ENCODE results near the gene B4GALNT3. TPM values are rescaled to one million over a fixed set of nuclear protein-coding genes. Genes with fewer than 3 reads are reported as not detected.

B4GALNT3 gene
- total RNA-seq, 1 experiment from 2014 or later = 2.3 TPM

- Histone ChIP-seq H3K27me3 (ENCODE audit: control insufficient read depth, insufficient read depth, low read length) (no peaks in the 10 kb centered on the region), H3K4me1 (ENCODE audit: control insufficient read depth, insufficient read depth, low read length) (peaks cover 2% of the 10 kb centered on the region; the same call in 1 of the 2 replicates), H3K36me3 (ENCODE audit: control insufficient read depth, insufficient read depth, low read length) (no peaks in the 10 kb centered on the region), H3K9me3 (ENCODE audit: control insufficient read depth, insufficient read depth, low read depth, low read length) (no peaks in the 10 kb centered on the region), H3K4me3 (ENCODE audit: low read depth in 2 of 2, low read length in 2 of 2) (no peak overlapping the region), H3K27ac (ENCODE audit: low read length) (no peak overlapping the region)
- in situ Hi-C loops (cut with HindIII; ENCODE audit: low pct_unique_long_range_greater_than_20kb, low sequenced_read_pairs) = no loop called here
- DNase-seq (ENCODE audit: low read depth, low spot score) (no peak), ATAC-seq (no peak)
- BruUV-seq (replicated peaks) = no TSS peak
- ChIA-PET POLR2A (no interaction called here), CTCF (interaction anchor here (0.6 kb wide), 1 partner anchor 18 kb away, joined by 12 read pairs; no protein-coding TSS in a partner anchor)
- TF ChIP-seq POLR2AphosphoS5 (IDR thresholded peaks at IDR 0.05; ENCODE audit: low read depth, low read length) = no peak
- TF ChIP-seq REST (IDR thresholded peaks at IDR 0.05; ENCODE audit: insufficient read depth in 1 of 2, low read depth in 2 of 2, low read length in 1 of 2) = no peak
- no peak for TF ChIP-seq TCF7L2 (IDR thresholded peaks at IDR 0.05; ENCODE audit: low read depth, low read length)
- no peak for TF ChIP-seq SIN3A (IDR thresholded peaks at IDR 0.05; ENCODE audit: borderline replicate concordance, insufficient read depth, low read depth, low read length)
- no peak for TF ChIP-seq CTCF (IDR thresholded peaks at IDR 0.05)
- intact Hi-C loops (cut with micrococcal nuclease; ENCODE audit: unreplicated experiment) = no loop called here
Observed at GRCh38 chr12:466762-467161, 7.0 kb downstream of the B4GALNT3 start.

- ATAC-seq (no peak), DNase-seq (ENCODE audit: low read depth, low spot score) (no peak)
Observed at GRCh38 chr12:467591-467990, 7.9 kb downstream of the B4GALNT3 start.

More at GRCh38 chr12:467591-467990, 7.9 kb downstream of the B4GALNT3 start:
- peaks cover 2% of the 10 kb centered on the region; the same call in 1 of the 2 replicates for H3K4me1 ChIP-seq (ENCODE audit: control insufficient read depth, insufficient read depth, low read length)
- H3K9me3 ChIP-seq (ENCODE audit: control insufficient read depth, insufficient read depth, low read depth, low read length) = no peaks in the 10 kb centered on the region
- no peak overlapping the region for H3K4me3 ChIP-seq (ENCODE audit: low read depth in 2 of 2, low read length in 2 of 2)
- intact Hi-C loops (cut with micrococcal nuclease; ENCODE audit: unreplicated experiment) = no loop called here
- in situ Hi-C loops (cut with HindIII; ENCODE audit: low pct_unique_long_range_greater_than_20kb, low sequenced_read_pairs) = no loop called here
- CTCF ChIA-PET = no interaction called here
- no peaks in the 10 kb centered on the region for H3K36me3 ChIP-seq (ENCODE audit: control insufficient read depth, insufficient read depth, low read length)
- TF ChIP-seq REST (IDR thresholded peaks at IDR 0.05; ENCODE audit: insufficient read depth in 1 of 2, low read depth in 2 of 2, low read length in 1 of 2) = no peak
- no peak for TF ChIP-seq SIN3A (IDR thresholded peaks at IDR 0.05; ENCODE audit: borderline replicate concordance, insufficient read depth, low read depth, low read length)
- TF ChIP-seq TCF7L2 (IDR thresholded peaks at IDR 0.05; ENCODE audit: low read depth, low read length) = no peak
- no peak for TF ChIP-seq POLR2AphosphoS5 (IDR thresholded peaks at IDR 0.05; ENCODE audit: low read depth, low read length)
- TF ChIP-seq CTCF (IDR thresholded peaks at IDR 0.05) = peak; percentile 13; the same call in 1 of the 2 replicates
- no TSS peak for BruUV-seq (replicated peaks)
- H3K27ac ChIP-seq (ENCODE audit: low read length) = no peak overlapping the region
- no peaks in the 10 kb centered on the region for H3K27me3 ChIP-seq (ENCODE audit: control insufficient read depth, insufficient read depth, low read length)
- POLR2A ChIA-PET = no interaction called here
